8988T (cell line): ENCODE measurements around the gene NET1.
"Not testable (repeated sequence)": the region's sequence is repeated elsewhere in the genome, so short reads cannot be mapped to it uniquely, and the experiment has no call there.

ENCODE experiments used
- DNase-seq: peaks from one replicate; pipeline ENCODE4 v3.0.0; 2011

NET1 gene

GRCh38 chr10:5467207-5467535 is 54.8 kb downstream of the NET1 start:
- DNase-seq = no peak

GRCh38 chr10:5467634-5468255 is 55.4 kb downstream of the NET1 start:
- DNase-seq = no peak

DNA sequence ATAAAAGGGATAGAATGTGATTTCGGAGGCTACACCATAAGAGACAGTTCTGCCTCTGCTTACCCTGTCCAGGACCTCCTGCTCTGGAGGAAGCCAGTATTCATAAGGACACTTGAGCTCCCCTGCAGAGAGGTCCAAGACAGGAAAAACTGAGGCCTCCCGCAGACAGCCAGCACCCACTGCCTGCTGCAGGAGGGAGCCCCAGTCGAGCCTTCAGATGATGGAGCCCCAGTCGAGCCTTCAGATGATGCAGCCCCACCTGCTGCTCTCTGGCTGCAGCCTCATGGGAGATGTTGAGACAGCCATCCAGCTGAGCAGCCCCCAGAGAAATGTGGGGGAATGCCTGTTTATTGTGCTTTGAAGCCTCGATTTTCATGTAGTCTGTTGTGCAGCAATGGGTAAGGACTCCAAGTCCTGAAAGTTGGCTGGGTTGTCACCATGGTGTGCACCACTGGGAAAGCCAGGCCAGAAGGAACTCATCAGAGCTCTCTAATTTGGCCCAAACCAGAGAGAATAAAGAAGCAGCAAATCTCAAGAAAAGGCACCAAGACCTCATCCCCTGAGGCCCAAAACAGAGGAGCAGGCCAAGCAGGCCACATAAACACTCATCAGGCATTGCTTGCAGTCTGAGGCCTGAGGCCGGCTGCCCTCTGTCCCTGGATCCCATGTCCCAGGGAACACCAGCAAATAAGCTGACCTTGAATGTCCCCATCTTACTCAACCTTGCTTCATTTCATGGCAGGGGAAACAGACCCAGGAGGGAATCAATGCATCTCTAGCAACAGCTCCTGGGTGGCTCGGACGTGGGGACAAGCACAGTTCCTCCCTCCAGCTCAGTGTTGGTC is 56.1 kb downstream of the NET1 start:
- DNase-seq = no peak

GRCh38 chr10:5469353-5470061 is 57.1 kb downstream of the NET1 start:
- DNase-seq = no peak

GRCh38 chr10:5470062-5470751 is 57.9 kb downstream of the NET1 start:
- DNase-seq = no peak

GRCh38 chr10:5474642-5475041 is 62.3 kb downstream of the NET1 start:
- not testable (repeated sequence) for DNase-seq

DNA sequence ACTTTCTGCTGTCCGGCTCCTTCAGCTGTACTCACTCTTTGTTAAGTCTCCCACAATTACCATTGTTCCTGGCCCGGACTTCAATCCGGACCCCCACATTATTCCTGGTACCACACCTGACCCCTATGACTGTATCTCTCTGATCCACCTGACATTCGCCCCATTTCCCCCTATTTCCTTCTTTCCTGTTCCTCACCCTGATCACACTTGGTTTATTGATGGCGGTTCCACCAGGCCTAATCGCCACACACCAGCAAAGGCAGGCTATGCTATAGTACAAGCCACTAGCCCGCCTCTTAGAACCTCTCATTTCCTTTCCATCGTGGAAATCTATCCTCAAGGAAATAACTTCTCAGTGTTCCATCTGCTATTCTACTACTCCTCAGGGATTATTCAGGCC is 62.7 kb downstream of the NET1 start:
- not testable (repeated sequence) for DNase-seq

DNA sequence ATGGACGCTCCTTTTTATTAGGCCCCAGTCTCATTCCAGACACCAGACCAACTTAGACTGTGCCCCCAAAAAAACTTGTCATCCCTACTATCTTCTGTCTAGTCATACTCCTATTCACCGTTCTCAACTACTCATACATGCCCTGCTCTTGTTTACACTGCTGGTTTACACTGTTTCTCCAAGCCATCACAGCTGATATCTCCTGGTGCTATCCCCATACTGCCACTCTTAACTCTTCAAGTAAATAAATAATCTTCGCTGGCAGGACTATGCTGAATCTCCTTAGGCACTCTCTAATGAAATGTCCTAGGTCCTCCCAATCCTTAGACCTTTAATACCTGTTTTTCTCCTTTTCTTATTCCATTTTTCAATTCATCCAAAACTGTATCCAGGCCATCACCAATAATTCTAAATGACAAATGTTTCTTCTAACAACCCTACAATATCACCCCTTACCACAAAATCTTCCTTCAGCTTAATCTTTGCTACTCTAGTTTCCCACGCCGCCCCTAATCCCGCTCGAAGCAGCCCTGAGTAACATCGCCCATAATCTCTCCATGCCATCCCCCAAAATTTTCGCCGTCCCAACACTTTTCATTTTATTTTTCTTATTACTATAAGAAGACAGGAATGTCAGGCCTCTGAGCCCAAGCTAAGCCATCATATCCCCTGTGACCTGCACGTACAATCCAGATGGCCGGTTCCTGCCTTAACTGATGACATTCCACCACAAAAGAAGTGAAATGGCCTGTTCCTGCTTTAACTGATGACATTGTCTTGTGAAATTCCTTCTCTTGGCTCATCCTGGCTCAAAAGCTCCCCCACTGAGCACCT is 63.8 kb downstream of the NET1 start:
- DNase-seq = not testable (repeated sequence)

GRCh38 chr10:5476918-5477525 is 64.7 kb downstream of the NET1 start:
- DNase-seq = no peak

DNA sequence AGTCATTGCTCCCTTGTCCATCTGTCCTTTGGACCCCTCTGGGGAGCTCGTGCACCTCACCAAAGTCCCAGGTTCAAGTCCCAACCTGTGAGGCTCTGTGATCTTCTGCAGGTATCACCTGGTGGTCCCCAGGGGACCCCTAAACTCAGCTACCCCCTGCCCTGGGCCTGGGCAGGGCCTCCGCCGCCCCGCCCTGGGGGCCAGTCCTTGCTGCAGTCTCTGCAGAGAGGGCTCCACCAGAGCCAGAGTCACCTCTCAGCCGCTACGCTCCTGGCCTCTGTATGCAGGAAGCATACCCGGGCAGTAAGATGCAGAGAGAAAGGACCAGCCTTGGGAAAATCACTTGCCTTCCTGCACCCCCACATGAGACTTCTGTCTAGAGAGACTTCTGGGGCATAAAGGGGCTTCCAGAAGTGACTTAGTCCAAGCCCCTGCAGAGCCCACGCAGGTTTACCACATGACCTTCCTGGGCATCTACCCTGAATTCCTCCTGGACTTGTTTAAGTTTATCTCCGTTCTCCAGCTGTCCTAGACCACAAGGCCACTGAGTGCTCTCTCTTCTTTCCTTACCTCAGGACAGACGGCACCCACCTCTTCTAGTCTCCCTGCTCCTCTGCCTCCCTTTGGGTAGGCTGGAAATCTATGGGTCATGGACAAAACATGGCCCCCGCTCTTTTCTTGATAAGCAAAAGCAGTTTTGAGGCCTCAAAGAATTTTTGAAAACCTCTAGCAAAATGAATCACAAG is 65.8 kb downstream of the NET1 start:
- DNase-seq = no peak

DNA sequence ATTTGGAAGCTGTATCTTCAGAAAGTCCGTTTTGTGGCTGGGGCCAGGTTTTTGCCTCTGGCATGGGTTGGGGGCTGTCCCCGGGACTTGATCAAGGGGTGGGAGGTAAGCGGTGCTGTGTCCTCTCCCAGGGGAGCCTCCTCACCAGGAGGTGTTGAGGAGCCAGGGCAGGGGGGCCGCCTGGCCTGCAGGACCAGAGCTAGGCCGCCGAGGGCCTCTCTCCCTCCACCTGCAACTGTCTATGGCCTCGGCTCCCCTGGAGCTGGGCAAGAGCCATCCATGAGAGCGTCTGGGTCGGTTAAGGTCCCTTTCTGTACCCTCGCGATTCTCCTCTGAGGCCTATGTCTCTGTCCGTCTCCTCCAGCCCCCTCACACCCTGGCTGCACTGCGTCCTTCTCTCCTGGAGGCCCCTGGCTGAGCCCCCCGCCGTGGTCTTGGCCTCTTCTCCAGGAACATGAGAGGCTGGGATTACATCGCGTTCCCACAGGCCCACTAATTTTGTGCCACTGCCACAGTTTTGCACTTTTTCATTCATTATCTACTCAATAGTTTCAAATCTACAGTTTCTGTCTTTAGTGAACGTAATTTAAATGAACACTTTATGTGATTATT is 66.4 kb downstream of the NET1 start:
- no peak for DNase-seq

DNA sequence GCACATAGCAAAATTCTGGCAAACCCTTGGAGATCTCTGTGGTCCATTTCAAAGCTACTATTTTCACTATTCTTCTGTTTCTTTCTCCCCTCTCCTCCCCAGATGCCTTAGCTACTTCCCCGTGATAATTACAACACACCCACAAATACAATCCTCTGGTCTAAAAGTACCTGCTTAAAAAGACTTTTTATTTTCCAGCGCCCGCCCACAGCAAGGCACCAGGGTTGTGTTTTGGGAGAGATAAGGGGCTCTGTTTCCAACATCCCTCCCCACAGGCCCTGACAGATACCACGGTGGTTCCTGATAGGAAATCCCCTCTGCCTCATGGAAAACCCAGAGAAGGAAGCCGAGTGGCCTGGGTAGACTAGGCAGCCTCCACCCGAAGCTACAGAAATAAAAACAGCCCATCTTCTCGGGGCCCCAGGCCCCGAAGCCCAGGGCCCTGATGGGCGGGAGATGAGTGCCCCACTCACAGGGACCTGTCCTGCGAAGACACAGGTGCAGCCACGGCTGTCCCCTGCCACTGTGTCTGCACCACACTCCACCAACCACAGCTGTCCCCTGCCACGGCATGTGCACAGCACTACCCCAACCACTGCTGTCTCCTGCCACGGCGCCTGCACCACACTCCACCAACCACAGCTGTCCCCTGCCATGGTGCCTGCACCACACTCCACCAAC is 67.3 kb downstream of the NET1 start:
- no peak for DNase-seq

- no peak for DNase-seq
Observed at GRCh38 chr10:5480162-5480941, 68.0 kb downstream of the NET1 start.

GRCh38 chr10:5481121-5481520 is 68.8 kb downstream of the NET1 start:
- DNase-seq = peak; percentile 8

GRCh38 chr10:5482016-5482415 is 69.7 kb downstream of the NET1 start:
- DNase-seq = peak; percentile 0

GRCh38 chr10:5484205-5484604 is 71.8 kb downstream of the NET1 start:
- no peak for DNase-seq

- DNase-seq = no peak
Observed at GRCh38 chr10:5485290-5485689, 72.9 kb downstream of the NET1 start.

- no peak for DNase-seq
Observed at GRCh38 chr10:5485948-5486852, 73.8 kb downstream of the NET1 start.
